B cell (primary cell): ENCODE measurements around the gene SFXN4. TPM values are rescaled to one million over a fixed set of nuclear protein-coding genes. Genes with fewer than 3 reads are reported as not detected.

Experiments used
- ATAC-seq: fragments of 200-7000 bp; cut with Tn5 transposase; one replicate; pipeline ENCODE4 v1.10.0; 2021; ENCODE audit warnings: low read depth, mild to moderate bottlenecking, moderate number of reproducible peaks, moderate library complexity
- CTCF ChIA-PET: fragments of 350-600 bp; sonication (Branson Sonifier 250); formaldehyde crosslinking; loops from one replicate; lab custom pipeline; 2021; ENCODE audit warnings: antibody characterized with exemption, inconsistent platforms; lab: Charles Lee
- POLR2A ChIA-PET: fragments of 350-600 bp; sonication (Branson Sonifier 250); formaldehyde crosslinking; loops from one replicate; lab custom pipeline; 2021; ENCODE audit warnings: antibody characterized with exemption; lab: Charles Lee
- DNase-seq: peaks from one replicate; pipeline ENCODE4 v3.0.0; 2013
- H2AFZ ChIP-seq: 2 replicates; pipeline ENCODE4 v1.6.1; 2012; ENCODE audit warnings: mild to moderate bottlenecking, low read depth, low read length; ENCODE audit not compliant: insufficient read depth, poor library complexity, severe bottlenecking
- H3K27ac ChIP-seq, 2 donors: 1 replicate in 1 of 2; 2 replicates in 1 of 2; pipeline ENCODE4 v1.5.1; 2012 to 2013; ENCODE audit warnings: low read length in 2 of 2, mild to moderate bottlenecking in 2 of 2, moderate library complexity in 1 of 2
- H3K27me3 ChIP-seq, 4 experiments: fragments of 200-600 bp in 1 of 4; sonication (generic) in 1 of 4; replicated peaks in 1 of 4; 1 replicate in 2 of 4; 2 replicates in 2 of 4; pipeline versions ENCODE4 v1.6.1 to v1.7.0; 2013 to 2016; ENCODE audit warnings: low read length in 3 of 4, mild to moderate bottlenecking in 2 of 4, mixed read lengths in 1 of 4, moderate library complexity in 1 of 4; ENCODE audit not compliant: insufficient read depth in 4 of 4, control insufficient read depth in 3 of 4; ENCODE audit errors: control extremely low read depth in 1 of 4
- H3K36me3 ChIP-seq, 2 experiments: replicated peaks in 1 of 2; 1 replicate in 1 of 2; 2 replicates in 1 of 2; pipeline versions ENCODE4 v1.6.1 to v1.7.1; 2013; ENCODE audit warnings: low read length in 1 of 2; ENCODE audit not compliant: insufficient read depth in 2 of 2, control insufficient read depth in 1 of 2; ENCODE audit errors: control extremely low read depth in 1 of 2, extremely low read depth in 1 of 2
- H3K4me1 ChIP-seq, 2 donors: fragments of 200-600 bp in 1 of 2; sonication (generic) in 1 of 2; 1 replicate in 1 of 2; 2 replicates in 1 of 2; pipeline versions ENCODE4 v1.5.1 to v1.6.1; 2013 to 2017; ENCODE audit warnings: low read length in 2 of 2; ENCODE audit not compliant: control insufficient read depth in 2 of 2, insufficient read depth in 2 of 2
- H3K4me2 ChIP-seq: replicated peaks from 2 replicates; pipeline ENCODE3; 2012; ENCODE audit warnings: mild to moderate bottlenecking, low read depth, low read length; ENCODE audit not compliant: poor library complexity, severe bottlenecking
- H3K4me3 ChIP-seq, 5 experiments: fragments of 200-600 bp in 1 of 5; sonication (generic) in 1 of 5; 1 replicate in 3 of 5; 2 replicates in 2 of 5; pipeline versions ENCODE4 v1.5.1 to v1.7.0; 2011 to 2016; ENCODE audit warnings: low read length in 4 of 5, mild to moderate bottlenecking in 4 of 5, low read depth in 2 of 5, control low read depth in 1 of 5, moderate library complexity in 1 of 5; ENCODE audit not compliant: insufficient read depth in 1 of 5; ENCODE audit errors: control extremely low read depth in 1 of 5, extremely low read depth in 1 of 5
- H3K79me2 ChIP-seq: fragments of 200-600 bp; sonication (generic); one replicate; pipeline ENCODE4 v1.6.0; 2016; ENCODE audit warnings: low read length; ENCODE audit not compliant: control insufficient read depth, insufficient read depth
- H3K9ac ChIP-seq: fragments of 200-600 bp; sonication (generic); 2 replicates; pipeline ENCODE4 v1.6.1; 2017; ENCODE audit warnings: mild to moderate bottlenecking, low read length, moderate library complexity
- H3K9me3 ChIP-seq, 3 donors: one replicate each; pipeline versions ENCODE4 v1.6.1 to v1.7.1; 2013; ENCODE audit warnings: low read length in 2 of 3; ENCODE audit not compliant: control insufficient read depth in 2 of 3, insufficient read depth in 1 of 3; ENCODE audit errors: control extremely low read depth in 1 of 3
- H4K20me1 ChIP-seq: 2 replicates; pipeline ENCODE4 v1.6.0; 2012; ENCODE audit warnings: mild to moderate bottlenecking, low read length; ENCODE audit not compliant: insufficient read depth, control insufficient read depth, poor library complexity, severe bottlenecking
- H3K27ac Mint-ChIP-seq: one replicate; pipeline ENCODE4 v1.8.0; 2021; ENCODE audit warnings: mixed read lengths
- H3K27me3 Mint-ChIP-seq: one replicate; pipeline ENCODE4 v1.8.0; 2021; ENCODE audit warnings: mixed read lengths
- H3K4me1 Mint-ChIP-seq: one replicate; pipeline ENCODE4 v1.8.0; 2021; ENCODE audit warnings: mixed read lengths
- H3K4me3 Mint-ChIP-seq: one replicate; pipeline ENCODE4 v1.8.0; 2021; ENCODE audit warnings: mixed read lengths
- H3K9me3 Mint-ChIP-seq: one replicate; pipeline ENCODE4 v1.8.0; 2022; ENCODE audit warnings: mixed read lengths; ENCODE audit not compliant: insufficient read depth
- EZH2 ChIP-seq: IDR thresholded peaks from 2 replicates; pipeline ENCODE4 v1.6.1; 2012; ENCODE audit warnings: borderline replicate concordance, low read depth, mild to moderate bottlenecking, moderate library complexity, low read length; ENCODE audit not compliant: insufficient read depth, poor library complexity, severe bottlenecking
- WGBS: methylation state at CpG from one replicate; pipeline ENCODE4 v1.1.5; 2013; ENCODE audit warnings: missing lambda C conversion rate; ENCODE audit not compliant: insufficient coverage; 5-methylcytosine and 5-hydroxymethylcytosine counted together
- intact Hi-C: fragments of 100-400 bp; cut with micrococcal nuclease; formaldehyde crosslinking; loops from one replicate; pipeline ENCODE4 v1.10.0; 2022
- polyA plus RNA-seq: library from polyadenylated mRNA; depleted of rRNA; stranded (reverse); fragments of >200 nt; gene quantifications from 2 replicates; pipeline ENCODE4 v1.2.3, GENCODE V29; 2012
- total RNA-seq, 2 donors: library from RNA; stranded (reverse); fragments of 120-200 nt in 1 of 2; gene quantifications; 1 replicate in 1 of 2; 2 replicates in 1 of 2; pipeline versions ENCODE4 v1.2.3 to v1.2.4, GENCODE V29; 2013 to 2022
- TF ChIP-seq, protein P1 (sequence below): fragments of 200-600 bp; IDR thresholded peaks from one replicate; pipeline ENCODE4 v1.8.0; 2022; ENCODE audit warnings: antibody characterized with exemption, mild to moderate bottlenecking

Gene SFXN4
- total and polyA plus RNA-seq, 2 donors (not counting 1 experiment from before 2014, with no cell fraction given) = 9.8 to 15.4 TPM

DNA sequence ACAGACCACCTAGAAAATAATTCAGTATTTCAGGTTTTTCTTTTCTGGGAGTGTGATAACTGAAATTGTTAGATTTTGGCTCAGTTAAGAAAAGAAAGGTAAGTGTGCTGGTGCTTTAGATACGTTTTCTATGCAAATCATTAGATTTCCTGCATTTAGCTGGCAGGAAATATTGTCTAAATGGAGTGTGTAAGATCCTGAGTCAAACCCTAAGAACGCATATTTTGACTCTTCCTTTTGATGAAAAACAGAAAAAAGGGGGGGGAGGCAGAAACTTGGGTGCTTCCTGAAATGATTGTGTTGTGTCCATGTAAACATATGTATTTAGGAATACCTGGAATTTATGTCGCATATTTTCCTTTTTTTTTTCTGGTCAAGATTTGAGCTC lies 43.0 kb upstream of the SFXN4 start:
- no peak for ATAC-seq
- ChIA-PET CTCF (interaction anchor here (0.8 to 5.1 kb wide), 21 partner anchors 10 to 334 kb away, joined by 3 to 118 read pairs (median 6); partner anchors contain the start of genes RGS10 and SFXN4), POLR2A (interaction anchor here (0.7 to 2.1 kb wide), 2 partner anchors 98 to 270 kb away, joined by 3 to 11 read pairs; no protein-coding TSS in a partner anchor)
- Mint-ChIP-seq H3K4me1 (peaks cover 51% of the 10 kb centered on the region), H3K4me3 (peak overlapping the region; percentile 95), H3K27me3 (no peaks in the 10 kb centered on the region), H3K9me3 (no peaks in the 10 kb centered on the region), H3K27ac (peak overlapping the region; percentile 91)
- WGBS = no CpG with 5 or more reads among the region's 3 CpGs
- Histone ChIP-seq H3K27me3 (no peaks in the 10 kb centered on the region), H3K9ac (peak overlapping the region; percentile 91), H3K4me2 (peak overlapping the region; percentile 85), H3K79me2 (peaks cover 49% of the 10 kb centered on the region), H3K9me3 (no peaks in the 10 kb centered on the region), H2AFZ (peak overlapping the region; percentile 72), H3K27ac (peak overlapping the region; percentile 73 to 83), H4K20me1 (no peaks in the 10 kb centered on the region), H3K4me1 (peaks cover 35 to 50% of the 10 kb centered on the region in 2 donors), H3K36me3 (peaks cover 1 to 4% of the 10 kb centered on the region in 2 experiments), H3K4me3 (peak overlapping the region; percentile 44 to 94 (median 74))
- no peak for DNase-seq
- TF ChIP-seq, protein P1, sequence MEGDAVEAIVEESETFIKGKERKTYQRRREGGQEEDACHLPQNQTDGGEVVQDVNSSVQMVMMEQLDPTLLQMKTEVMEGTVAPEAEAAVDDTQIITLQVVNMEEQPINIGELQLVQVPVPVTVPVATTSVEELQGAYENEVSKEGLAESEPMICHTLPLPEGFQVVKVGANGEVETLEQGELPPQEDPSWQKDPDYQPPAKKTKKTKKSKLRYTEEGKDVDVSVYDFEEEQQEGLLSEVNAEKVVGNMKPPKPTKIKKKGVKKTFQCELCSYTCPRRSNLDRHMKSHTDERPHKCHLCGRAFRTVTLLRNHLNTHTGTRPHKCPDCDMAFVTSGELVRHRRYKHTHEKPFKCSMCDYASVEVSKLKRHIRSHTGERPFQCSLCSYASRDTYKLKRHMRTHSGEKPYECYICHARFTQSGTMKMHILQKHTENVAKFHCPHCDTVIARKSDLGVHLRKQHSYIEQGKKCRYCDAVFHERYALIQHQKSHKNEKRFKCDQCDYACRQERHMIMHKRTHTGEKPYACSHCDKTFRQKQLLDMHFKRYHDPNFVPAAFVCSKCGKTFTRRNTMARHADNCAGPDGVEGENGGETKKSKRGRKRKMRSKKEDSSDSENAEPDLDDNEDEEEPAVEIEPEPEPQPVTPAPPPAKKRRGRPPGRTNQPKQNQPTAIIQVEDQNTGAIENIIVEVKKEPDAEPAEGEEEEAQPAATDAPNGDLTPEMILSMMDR = no peak
- no peak for TF ChIP-seq EZH2
- intact Hi-C loops = loop anchor here (5.0 kb wide), 1 partner anchor 649 kb away; no protein-coding TSS in a partner anchor
